ENCODE data around the gene SPACDR. TPM values are rescaled to one million over a fixed set of nuclear protein-coding genes. Genes with fewer than 3 reads are reported as not detected.
A peak's percentile ranks its signal among the peaks of the same experiment; 100 is the strongest.

SPACDR gene
- total and polyA plus RNA-seq, 5 donors from 2014 or later = 0.32 to 3.7 (median 0.32) TPM; not detected in 2

DNA sequence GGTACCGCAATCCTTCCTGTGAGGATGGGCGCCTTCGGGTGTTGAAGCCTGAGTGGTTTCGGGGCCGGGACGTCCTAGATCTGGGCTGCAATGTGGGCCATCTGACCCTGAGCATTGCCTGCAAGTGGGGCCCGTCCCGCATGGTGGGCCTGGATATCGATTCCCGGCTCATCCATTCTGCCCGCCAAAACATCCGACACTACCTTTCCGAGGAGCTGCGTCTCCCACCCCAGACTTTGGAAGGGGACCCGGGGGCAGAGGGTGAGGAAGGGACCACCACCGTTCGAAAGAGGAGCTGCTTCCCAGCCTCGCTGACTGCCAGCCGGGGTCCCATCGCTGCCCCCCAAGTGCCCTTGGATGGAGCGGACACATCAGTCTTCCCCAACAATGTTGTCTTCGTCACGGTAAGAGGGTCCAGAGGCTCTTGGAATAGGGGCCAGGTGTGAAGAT is 32.7 kb downstream of the SPACDR start:
- Mint-ChIP-seq H3K4me3 (peak overlapping the region; percentile 90 to 96 (median 92)), H3K36me3 (peaks cover 32% of the 10 kb centered on the region), H3K27me3 (peaks cover 21% of the 10 kb centered on the region), H3K4me1 (peaks cover 0 to 70% (median 39%) of the 10 kb centered on the region in 4 donors), H3K27ac (peak overlapping the region; percentile 75 to 85 (median 83)), H3K9me3 (peaks cover 0 to 4% (median 0%) of the 10 kb centered on the region in 7 donors)
- Histone ChIP-seq H3K27me3 (ENCODE audit: control insufficient read depth, insufficient read depth, low read length) (no peaks in the 10 kb centered on the region), H3K9me3 (ENCODE audit: control insufficient read depth in 2 of 2, low read length in 2 of 2) (no peaks in the 10 kb centered on the region), H3K27ac (ENCODE audit: insufficient read depth, low read length, poor library complexity, severe bottlenecking) (peak overlapping the region; percentile 33), H3K4me3 (ENCODE audit: low read depth, low read length) (no peak overlapping the region), H3K36me3 (ENCODE audit: control insufficient read depth, insufficient read depth, low read length) (peaks cover 19% of the 10 kb centered on the region), H3K4me1 (ENCODE audit: control insufficient read depth, insufficient read depth, low read length, poor library complexity, severe bottlenecking) (peaks cover 58% of the 10 kb centered on the region)
- DNase-seq (no peak), ATAC-seq (ENCODE audit: low read depth in 2 of 2) (no peak)

DNA sequence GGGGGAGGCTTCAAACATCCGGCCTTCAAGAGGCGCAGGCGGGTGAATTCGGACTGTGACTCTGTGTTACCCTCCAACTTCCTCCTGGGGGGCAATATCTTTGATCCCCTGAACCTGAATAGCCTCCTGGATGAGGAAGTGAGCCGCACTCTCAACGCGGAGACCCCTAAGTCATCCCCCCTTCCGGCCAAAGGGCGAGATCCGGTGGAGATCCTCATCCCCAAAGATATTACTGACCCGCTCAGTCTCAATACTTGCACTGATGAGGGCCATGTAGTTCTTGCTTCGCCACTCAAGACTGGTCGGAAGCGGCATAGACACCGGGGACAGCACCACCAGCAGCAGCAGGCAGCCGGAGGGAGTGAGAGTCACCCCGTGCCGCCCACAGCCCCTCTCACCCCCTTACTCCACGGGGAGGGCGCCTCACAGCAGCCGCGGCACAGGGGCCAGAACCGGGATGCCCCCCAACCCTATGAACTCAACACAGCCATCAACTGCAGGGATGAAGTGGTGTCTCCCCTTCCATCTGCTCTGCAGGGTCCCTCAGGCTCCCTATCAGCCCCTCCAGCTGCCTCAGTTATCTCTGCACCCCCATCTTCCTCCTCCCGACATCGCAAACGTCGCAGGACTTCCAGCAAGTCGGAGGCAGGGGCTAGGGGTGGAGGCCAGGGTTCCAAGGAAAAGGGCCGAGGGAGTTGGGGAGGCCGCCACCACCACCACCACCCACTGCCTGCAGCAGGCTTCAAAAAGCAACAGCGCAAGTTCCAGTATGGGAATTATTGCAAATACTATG is 33.4 kb downstream of the SPACDR start:
- Histone ChIP-seq H3K4me3 (ENCODE audit: low read depth, low read length) (peak overlapping the region; percentile 75), H3K36me3 (ENCODE audit: control insufficient read depth, insufficient read depth, low read length) (peaks cover 19% of the 10 kb centered on the region), H3K4me1 (ENCODE audit: control insufficient read depth, insufficient read depth, low read length, poor library complexity, severe bottlenecking) (peaks cover 58% of the 10 kb centered on the region), H3K9me3 (ENCODE audit: control insufficient read depth in 2 of 2, low read length in 2 of 2) (no peaks in the 10 kb centered on the region), H3K27ac (ENCODE audit: insufficient read depth, low read length, poor library complexity, severe bottlenecking) (peak overlapping the region; percentile 100), H3K27me3 (ENCODE audit: control insufficient read depth, insufficient read depth, low read length) (no peaks in the 10 kb centered on the region)
- peaks cover 32% of the 10 kb centered on the region for H3K36me3 Mint-ChIP-seq
- H3K9me3 Mint-ChIP-seq = peaks cover 0 to 4% (median 0%) of the 10 kb centered on the region in 7 donors
- ATAC-seq (ENCODE audit: low read depth in 2 of 2) (no peak), DNase-seq (peak in 2 of 3 donors; percentile 42 to 49)
- peaks cover 20% of the 10 kb centered on the region for H3K27me3 Mint-ChIP-seq
- peak overlapping the region; percentile 64 to 100 (median 83) for H3K27ac Mint-ChIP-seq
- H3K4me3 Mint-ChIP-seq = peak overlapping the region; percentile 90 to 96 (median 92)
- H3K4me1 Mint-ChIP-seq = peaks cover 0 to 69% (median 39%) of the 10 kb centered on the region in 4 donors

DNA sequence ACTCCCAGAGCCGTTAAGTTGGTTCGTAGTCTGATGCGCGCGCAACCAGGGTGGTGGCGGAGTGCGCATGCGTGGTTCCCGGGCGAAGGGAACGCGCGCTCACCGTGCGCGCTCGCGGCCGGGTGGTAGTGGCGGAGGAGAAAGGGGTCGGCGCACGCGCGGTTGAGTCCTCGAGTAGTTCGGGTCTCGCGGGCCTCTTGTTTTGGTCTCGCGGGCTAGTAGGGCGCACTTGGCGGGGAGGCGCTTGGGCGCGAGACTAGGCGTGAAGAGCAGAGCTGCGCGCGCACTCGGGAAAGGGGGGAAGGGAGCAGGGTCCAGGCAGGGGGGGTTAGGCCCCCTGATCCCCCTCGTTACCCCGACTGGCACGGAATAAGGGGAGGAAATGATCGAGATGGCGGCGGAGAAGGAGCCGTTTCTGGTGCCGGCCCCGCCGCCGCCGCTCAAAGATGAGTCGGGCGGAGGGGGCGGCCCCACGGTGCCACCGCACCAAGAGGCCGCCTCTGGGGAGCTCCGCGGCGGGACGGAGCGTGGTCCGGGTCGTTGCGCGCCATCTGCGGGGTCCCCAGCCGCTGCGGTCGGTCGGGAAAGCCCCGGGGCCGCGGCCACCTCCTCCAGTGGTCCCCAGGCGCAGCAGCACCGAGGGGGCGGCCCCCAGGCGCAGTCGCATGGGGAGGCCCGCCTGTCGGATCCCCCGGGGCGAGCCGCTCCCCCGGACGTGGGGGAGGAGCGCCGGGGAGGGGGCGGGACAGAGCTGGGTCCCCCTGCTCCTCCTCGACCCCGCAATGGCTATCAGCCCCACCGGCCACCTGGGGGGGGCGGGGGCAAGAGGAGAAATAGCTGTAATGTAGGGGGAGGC is 34.2 kb downstream of the SPACDR start, which contains the start of gene MEPCE:
Gene MEPCE, plus strand, starts transcription at position 195 of the 856 bp plus-strand sequence. Its CDS starts 188 bp downstream, at position 383.
- Mint-ChIP-seq H3K4me1 (peaks cover 0 to 62% (median 38%) of the 10 kb centered on the region in 4 donors), H3K9me3 (peaks cover 0 to 4% (median 0%) of the 10 kb centered on the region in 7 donors), H3K36me3 (peaks cover 32% of the 10 kb centered on the region), H3K27me3 (peaks cover 20% of the 10 kb centered on the region), H3K27ac (peak within 1 kb of the TSS; percentile 100), H3K4me3 (peak within 1 kb of the TSS; percentile 96 to 100 (median 98))
- no peaks in the 10 kb centered on the region for H3K27me3 ChIP-seq (ENCODE audit: control insufficient read depth, insufficient read depth, low read length)
- DNase-seq = peak; percentile 89 to 96 (median 95)
- H3K4me3 ChIP-seq (ENCODE audit: low read depth, low read length) = peak within 1 kb of the TSS; percentile 93
- ATAC-seq (ENCODE audit: low read depth in 2 of 2) = peak; percentile 40 to 43
- H3K27ac ChIP-seq (ENCODE audit: insufficient read depth, low read length, poor library complexity, severe bottlenecking) = peak within 1 kb of the TSS; percentile 100
- peaks cover 49% of the 10 kb centered on the region for H3K4me1 ChIP-seq (ENCODE audit: control insufficient read depth, insufficient read depth, low read length, poor library complexity, severe bottlenecking)
- no peaks in the 10 kb centered on the region for H3K9me3 ChIP-seq (ENCODE audit: control insufficient read depth in 2 of 2, low read length in 2 of 2)
- H3K36me3 ChIP-seq (ENCODE audit: control insufficient read depth, insufficient read depth, low read length) = peaks cover 19% of the 10 kb centered on the region

GRCh38 chr7:100428967-100429636 is 35.0 kb downstream of the SPACDR start:
- peaks cover 24% of the 10 kb centered on the region for H3K36me3 Mint-ChIP-seq
- H3K27me3 ChIP-seq (ENCODE audit: control insufficient read depth, insufficient read depth, low read length) = no peaks in the 10 kb centered on the region
- H3K27ac ChIP-seq (ENCODE audit: insufficient read depth, low read length, poor library complexity, severe bottlenecking) = peak overlapping the region; percentile 100
- peaks cover 0 to 54% (median 31%) of the 10 kb centered on the region in 4 donors for H3K4me1 Mint-ChIP-seq
- peaks cover 0 to 4% (median 0%) of the 10 kb centered on the region in 7 donors for H3K9me3 Mint-ChIP-seq
- ATAC-seq (ENCODE audit: low read depth in 2 of 2) (peak; percentile 58 to 62), DNase-seq (peak; percentile 100)
- peaks cover 20% of the 10 kb centered on the region for H3K27me3 Mint-ChIP-seq
- peaks cover 17% of the 10 kb centered on the region for H3K36me3 ChIP-seq (ENCODE audit: control insufficient read depth, insufficient read depth, low read length)
- H3K9me3 ChIP-seq (ENCODE audit: control insufficient read depth in 2 of 2, low read length in 2 of 2) = no peaks in the 10 kb centered on the region
- peak overlapping the region; percentile 95 to 100 (median 98) for H3K4me3 Mint-ChIP-seq
- H3K4me1 ChIP-seq (ENCODE audit: control insufficient read depth, insufficient read depth, low read length, poor library complexity, severe bottlenecking) = peaks cover 42% of the 10 kb centered on the region
- H3K27ac Mint-ChIP-seq = peak overlapping the region; percentile 100
- peak overlapping the region; percentile 93 for H3K4me3 ChIP-seq (ENCODE audit: low read depth, low read length)

- peaks cover 35% of the 10 kb centered on the region for H3K4me1 ChIP-seq (ENCODE audit: control insufficient read depth, insufficient read depth, low read length, poor library complexity, severe bottlenecking)
- Mint-ChIP-seq H3K9me3 (peaks cover 0 to 4% (median 0%) of the 10 kb centered on the region in 7 donors), H3K4me1 (peaks cover 0 to 47% (median 24%) of the 10 kb centered on the region in 4 donors), H3K27ac (peak within 1 kb of the TSS; percentile 100), H3K27me3 (peaks cover 20% of the 10 kb centered on the region), H3K36me3 (peaks cover 17% of the 10 kb centered on the region), H3K4me3 (peak within 1 kb of the TSS; percentile 95 to 100 (median 98))
- H3K36me3 ChIP-seq (ENCODE audit: control insufficient read depth, insufficient read depth, low read length) = peaks cover 10% of the 10 kb centered on the region
- peak within 1 kb of the TSS; percentile 93 for H3K4me3 ChIP-seq (ENCODE audit: low read depth, low read length)
- H3K27me3 ChIP-seq (ENCODE audit: control insufficient read depth, insufficient read depth, low read length) = no peaks in the 10 kb centered on the region
- DNase-seq (peak; percentile 92 to 99 (median 97)), ATAC-seq (ENCODE audit: low read depth in 2 of 2) (peak; percentile 63 to 67)
- no peaks in the 10 kb centered on the region for H3K9me3 ChIP-seq (ENCODE audit: control insufficient read depth in 2 of 2, low read length in 2 of 2)
- H3K27ac ChIP-seq (ENCODE audit: insufficient read depth, low read length, poor library complexity, severe bottlenecking) = peak within 1 kb of the TSS; percentile 100
Measured at GRCh38 chr7:100428199-100428966, 35.7 kb downstream of the SPACDR start, which contains the start of gene ZCWPW1. ZCWPW1 (minus strand) TSS chr7:100428703; CDS start chr7:100420649, 8,054 bp downstream.

DNA sequence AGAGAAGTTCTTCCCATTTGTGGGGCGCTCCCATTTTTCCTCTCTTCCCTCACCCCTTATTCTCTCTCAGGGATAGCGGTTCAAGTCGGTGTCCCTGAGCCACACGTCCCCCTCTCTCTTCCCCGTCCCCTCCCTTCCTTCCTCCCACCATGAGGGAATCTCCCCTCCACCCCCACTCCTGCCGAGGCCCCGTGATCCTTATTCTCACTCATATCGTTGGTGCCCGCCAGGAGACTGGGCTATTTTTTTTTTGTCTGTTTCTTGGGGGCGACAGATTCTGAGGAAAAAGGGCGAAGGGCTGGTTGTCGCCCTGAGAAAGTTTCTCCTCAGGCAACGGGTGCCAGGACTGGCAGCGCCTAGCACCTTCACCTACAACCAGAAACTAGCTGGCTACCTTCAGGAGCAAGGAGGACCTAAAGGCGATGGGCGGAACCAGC is 36.3 kb downstream of the SPACDR start:
- H3K36me3 ChIP-seq (ENCODE audit: control insufficient read depth, insufficient read depth, low read length) = peaks cover 4% of the 10 kb centered on the region
- H3K27me3 Mint-ChIP-seq = peaks cover 20% of the 10 kb centered on the region
- peak overlapping the region; percentile 100 for H3K27ac Mint-ChIP-seq
- peaks cover 31% of the 10 kb centered on the region for H3K4me1 ChIP-seq (ENCODE audit: control insufficient read depth, insufficient read depth, low read length, poor library complexity, severe bottlenecking)
- DNase-seq = no peak
- no peak for ATAC-seq (ENCODE audit: low read depth in 2 of 2)
- H3K36me3 Mint-ChIP-seq = peaks cover 12% of the 10 kb centered on the region
- peak overlapping the region; percentile 95 to 100 (median 98) for H3K4me3 Mint-ChIP-seq
- H3K27ac ChIP-seq (ENCODE audit: insufficient read depth, low read length, poor library complexity, severe bottlenecking) = peak overlapping the region; percentile 100
- H3K27me3 ChIP-seq (ENCODE audit: control insufficient read depth, insufficient read depth, low read length) = no peaks in the 10 kb centered on the region
- H3K9me3 Mint-ChIP-seq = peaks cover 0 to 4% (median 0%) of the 10 kb centered on the region in 7 donors
- H3K4me3 ChIP-seq (ENCODE audit: low read depth, low read length) = no peak overlapping the region
- H3K4me1 Mint-ChIP-seq = peaks cover 0 to 41% (median 22%) of the 10 kb centered on the region in 4 donors
- no peaks in the 10 kb centered on the region for H3K9me3 ChIP-seq (ENCODE audit: control insufficient read depth in 2 of 2, low read length in 2 of 2)
